NCI-H1694 (cell line): ENCODE data around the gene COL26A1.

Experiments
- DNase-seq: peaks from one replicate; lab custom pipeline; 2025; lab: John Stamatoyannopoulos, UW

Gene COL26A1

DNA sequence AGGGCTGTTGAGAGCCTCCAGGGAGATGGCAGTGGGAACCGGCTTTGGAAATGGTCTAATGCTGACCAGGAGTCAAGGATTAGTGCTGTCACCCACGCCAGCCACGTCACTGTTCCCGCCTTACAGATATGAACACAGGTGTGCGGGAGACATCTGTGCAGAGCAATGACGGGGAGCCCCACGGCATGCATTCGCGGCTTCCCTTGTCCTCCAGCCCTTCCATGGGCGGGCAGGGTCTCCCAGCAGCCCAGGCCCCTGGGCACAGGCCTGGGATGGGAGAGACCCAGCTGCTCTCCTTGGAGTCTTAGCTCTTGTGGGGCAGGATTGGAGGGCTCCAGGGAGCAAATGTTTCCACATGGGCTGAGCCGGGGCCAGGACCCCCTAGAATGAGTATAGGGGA is 172.2 kb downstream of the COL26A1 start:
- no peak for DNase-seq

DNA sequence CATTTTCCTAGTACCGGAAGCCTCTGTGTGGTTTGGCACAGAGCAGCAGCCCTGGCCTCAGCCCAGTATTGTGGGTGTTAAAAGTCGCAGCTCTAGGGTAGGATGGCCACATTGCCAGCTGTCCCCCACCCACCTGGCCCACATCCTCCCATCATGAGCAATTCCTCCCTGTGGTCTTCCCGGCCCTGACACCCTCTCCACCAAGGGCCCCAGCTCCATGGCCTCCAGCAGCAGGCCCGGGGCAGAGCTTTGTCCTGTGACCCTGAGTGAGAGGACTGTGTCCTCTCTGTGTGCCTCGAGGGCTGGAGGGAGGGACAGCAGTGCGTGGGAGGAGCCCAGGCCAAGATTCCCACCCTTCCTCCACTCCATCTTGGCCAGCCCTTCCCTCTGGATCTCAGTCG is 172.7 kb downstream of the COL26A1 start:
- no peak for DNase-seq

DNA sequence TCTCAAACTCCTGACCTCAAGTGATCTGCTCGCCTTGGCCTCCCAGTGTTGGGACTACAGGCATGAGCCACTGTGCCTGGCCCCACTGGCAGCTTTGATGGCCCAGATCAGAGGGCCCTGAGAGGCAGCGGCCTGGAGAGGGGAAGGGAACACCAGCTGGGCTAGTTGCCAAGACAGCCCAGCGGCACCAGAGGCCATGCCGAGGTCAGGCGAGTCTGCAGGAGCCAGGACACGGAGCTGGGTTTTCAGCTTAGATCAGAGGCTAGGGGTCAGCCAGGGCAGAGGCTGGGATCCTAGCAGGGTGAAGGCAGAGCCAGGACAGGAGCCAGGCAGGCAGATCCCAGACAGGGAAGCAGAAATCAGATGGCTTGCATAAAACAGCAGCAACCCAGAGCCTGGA is 173.6 kb downstream of the COL26A1 start:
- no peak for DNase-seq

DNA sequence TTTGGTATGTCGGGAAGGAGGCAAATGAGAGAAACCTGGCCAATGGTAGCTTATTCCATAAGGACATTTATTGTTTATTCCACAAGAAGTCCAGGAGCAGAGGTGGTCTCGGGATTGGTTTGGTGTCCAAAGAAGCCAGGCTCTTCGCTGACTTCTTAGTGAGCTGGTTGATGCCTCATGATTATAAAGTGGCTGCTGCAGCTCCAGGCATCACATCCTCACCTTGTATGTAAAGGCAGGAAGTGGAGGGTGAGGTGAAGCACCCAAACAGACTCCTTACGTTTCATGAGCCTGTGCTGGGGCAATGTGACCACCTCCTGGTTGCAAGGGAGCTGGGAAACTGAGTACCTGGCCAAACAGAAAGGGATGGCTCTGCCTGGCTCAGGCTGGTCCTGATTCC is 174.0 kb downstream of the COL26A1 start:
- DNase-seq = no peak

DNA sequence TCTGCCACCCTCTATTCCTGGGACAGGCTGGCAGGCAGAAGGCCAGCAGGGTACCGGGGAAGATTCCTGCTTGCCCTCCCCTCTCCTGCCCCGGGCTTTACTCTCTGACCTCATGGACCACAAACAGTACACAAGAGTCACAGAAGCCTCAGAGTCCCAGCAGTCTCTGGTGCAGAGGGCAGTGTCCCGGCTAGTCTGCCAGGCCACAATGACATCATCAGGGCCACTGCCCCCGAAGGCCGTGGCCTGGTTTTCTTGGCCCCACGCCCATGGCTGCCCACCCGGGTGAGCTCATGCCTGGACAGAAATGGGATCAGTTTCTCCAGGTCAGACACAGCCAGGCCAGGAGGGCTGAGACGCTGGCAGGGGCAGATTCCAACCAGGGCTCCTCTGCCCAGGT is 174.5 kb downstream of the COL26A1 start:
- DNase-seq = no peak

DNA sequence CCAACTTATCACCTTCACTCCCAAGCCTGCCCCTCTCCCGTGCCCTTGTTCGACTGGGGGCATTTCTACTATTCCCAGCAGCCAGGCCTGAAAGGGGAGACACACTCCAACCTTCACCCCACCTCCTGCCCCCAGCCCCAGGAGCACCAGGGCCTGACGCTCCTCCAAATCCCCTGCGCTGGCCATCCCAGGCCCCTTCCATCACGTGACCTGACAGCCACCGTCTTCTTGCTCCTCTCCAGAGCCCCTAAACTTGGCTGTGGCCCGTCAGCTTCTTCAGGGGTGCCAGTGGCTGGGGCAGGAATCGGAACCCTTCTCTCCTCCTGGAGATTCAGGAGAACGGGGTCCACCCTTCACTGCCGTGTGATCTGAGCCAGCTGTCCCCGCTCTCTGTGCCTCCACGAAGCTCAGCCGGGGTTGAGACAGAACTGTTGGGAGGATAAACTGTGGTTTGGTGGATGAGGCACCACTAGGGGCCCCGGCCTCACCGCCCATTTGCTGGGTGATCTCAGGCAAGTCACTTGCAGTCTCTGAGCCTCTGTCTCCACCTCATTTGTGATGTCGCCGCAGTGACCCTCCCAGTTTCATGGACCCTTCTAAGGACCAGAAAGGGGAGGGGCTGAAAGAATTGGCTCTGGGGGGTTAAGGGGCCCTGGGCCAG is 175.4 kb downstream of the COL26A1 start:
- DNase-seq = no peak

DNA sequence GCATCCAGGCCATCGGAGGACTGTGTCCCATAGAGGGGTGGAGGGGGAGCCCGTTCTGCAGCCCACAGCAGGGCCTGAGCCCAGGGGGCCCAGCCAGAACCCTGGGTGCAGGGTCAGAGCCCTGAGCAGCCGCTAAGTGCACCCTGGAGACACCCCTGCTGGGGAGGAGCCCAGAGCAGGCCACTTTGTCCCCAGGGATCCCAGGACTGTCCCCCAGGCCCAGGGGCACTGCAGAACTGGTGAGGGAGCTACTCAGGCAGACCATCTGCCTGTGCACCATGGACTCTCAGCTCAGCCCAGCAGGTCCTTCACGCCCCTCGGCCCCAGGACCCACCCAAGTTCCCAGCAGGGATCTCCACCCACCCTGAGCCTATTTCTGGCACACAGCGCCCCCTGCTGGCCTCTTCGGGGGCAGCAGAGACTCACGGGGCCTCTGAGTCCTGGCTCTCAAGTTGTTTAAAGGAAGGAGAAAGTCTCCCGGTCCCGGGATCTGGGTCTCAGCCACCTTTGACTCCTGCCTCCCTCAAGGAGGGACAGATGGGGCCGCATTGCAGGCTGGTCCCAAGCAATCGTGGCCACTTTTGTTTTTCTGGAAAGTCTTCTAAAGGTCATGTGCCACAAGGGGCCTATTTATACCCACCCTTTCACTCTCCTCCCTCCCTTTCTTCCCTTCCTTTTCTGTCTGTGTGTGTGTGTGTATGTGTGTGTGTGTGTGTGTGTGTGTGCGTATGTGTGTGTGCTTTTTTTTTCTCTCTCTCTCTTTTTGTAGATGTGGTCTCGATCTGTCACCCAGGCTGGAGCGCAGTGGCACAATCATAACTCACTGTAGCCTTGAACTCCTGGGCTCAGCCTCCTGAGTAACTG is 176.2 kb downstream of the COL26A1 start:
- DNase-seq = peak; percentile 12

DNA sequence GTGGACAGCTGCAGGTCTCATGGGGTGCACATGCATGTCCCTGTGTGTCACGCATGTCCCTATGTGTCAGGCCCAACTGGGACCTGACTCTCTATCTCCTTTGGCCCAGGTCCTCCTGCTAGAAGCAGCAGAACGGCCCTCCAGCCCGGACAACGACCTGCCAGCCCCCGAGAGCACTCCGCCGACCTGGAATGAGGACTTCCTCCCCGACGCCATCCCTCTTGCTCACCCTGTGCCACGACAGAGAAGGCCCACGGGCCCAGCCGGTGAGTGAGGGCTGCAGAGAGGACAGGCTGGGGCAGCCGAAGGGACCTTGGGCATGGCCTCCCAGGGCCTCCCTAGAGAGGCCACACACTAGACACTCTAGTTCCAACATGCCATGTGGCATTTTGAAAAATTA is 177.1 kb downstream of the COL26A1 start:
- DNase-seq = no peak

DNA sequence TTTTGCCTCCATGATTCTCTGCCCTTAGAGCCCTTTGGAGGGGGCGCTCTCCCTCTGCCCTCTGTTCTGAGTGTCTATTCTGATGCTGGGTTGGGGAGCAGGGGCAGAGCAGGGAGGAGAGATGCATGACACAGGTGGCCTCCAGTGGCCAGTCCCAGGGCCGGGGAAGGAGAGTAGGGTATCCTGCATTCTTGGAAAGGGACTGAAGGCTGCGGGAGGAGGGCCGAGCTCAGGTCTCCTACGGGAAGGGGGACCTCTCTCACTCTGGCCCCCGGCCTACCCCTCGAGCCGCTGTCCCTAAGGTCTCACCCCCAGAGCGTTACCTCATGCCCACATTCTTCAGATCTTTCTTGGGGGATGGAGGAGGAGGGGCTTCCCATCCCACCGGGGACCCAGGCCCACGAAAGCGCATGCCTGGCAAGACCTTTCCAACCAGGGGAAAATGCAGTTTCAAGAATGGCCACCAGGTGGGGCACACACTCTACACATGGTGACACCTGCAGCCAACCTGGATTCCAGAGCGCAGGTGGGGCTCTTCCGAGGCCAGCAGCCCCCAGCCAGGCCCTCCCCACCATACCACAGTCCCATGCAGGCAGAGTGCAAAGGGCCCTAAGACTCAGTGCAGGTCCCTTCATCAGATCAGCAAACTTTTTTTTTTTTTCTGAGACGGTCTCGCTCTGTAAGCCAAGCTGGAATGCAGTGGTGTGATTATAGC is 180.0 kb downstream of the COL26A1 start:
- peak; percentile 65 for DNase-seq

DNA sequence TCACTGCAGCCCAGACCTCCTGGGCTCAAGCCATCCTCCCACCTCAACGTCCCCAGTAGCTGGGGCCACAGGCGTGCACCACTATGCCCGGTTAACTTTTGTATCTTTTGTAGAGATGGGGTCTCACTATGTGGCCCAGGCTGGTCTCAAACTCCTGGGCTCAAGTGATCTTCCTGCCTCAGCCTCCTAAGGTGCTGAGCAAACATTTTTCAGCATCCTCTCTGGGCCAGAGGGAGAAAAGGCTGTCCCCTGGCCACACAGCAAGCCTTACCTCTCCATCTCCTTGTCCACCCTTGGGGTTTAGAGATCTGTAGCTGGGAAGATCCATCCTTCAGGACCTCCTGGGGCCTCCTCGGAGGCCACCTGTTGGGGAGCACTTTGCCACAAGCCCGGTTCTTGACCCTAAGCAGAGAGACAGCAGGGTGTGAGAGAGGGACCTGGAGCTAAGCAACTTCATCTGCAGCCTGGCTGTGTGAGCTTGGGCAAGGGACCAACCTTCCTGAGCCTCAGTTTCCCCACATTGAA is 180.6 kb downstream of the COL26A1 start:
- DNase-seq = no peak

DNA sequence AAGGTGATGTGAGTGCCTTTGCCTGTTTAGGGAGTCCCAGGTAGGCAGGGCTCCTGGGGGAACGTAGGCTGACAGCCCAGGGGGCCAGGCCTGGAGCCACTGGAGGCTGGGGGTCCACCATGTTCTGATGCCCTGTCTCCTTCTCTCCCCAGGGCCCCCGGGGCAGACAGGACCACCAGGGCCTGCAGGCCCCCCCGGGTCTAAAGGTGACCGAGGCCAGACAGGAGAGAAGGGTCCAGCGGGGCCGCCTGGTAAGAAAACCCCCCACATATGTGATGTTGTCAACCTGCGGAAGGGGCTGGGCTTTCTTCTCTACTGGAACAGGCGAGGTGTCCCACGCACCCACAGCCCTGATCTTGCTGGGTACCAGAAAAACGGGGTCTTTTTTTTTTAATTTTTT is 181.2 kb downstream of the COL26A1 start:
- no peak for DNase-seq

DNA sequence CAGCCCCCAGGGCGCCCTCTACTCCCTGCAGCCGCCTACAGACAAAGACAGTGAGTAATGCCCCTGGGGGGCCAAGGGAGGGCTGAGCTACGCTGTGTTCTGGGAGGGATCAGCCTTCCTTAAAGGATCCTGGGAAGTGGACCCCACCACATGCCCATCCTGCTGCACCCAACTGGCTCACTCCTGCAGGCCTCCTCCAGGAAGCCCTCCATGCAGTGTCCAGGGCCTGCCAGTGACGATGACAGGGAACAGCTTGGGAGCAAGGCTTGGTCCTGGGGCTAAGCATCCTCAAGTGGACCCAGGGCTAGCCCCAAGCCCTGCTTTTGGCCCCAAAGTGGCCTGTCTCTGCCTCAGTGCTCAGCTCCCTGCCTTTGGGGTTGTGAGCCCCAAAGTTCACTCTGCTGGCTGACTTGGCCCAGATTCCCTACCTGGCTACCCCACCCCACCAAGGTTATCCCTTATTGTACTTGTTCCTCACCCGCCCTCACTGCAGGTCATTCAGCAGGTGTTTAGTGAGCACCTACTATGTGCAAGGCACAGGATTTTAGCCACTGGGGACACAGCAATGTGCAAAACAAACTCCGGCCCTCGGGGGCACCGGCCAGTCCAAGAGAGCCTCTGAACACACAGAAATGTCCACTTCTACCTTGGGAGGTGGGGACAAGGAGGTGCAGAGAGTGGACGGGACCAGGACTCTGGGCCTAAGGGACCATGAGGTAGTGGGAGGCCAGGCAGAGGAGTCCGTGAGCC is 182.9 kb downstream of the COL26A1 start:
- no peak for DNase-seq

DNA sequence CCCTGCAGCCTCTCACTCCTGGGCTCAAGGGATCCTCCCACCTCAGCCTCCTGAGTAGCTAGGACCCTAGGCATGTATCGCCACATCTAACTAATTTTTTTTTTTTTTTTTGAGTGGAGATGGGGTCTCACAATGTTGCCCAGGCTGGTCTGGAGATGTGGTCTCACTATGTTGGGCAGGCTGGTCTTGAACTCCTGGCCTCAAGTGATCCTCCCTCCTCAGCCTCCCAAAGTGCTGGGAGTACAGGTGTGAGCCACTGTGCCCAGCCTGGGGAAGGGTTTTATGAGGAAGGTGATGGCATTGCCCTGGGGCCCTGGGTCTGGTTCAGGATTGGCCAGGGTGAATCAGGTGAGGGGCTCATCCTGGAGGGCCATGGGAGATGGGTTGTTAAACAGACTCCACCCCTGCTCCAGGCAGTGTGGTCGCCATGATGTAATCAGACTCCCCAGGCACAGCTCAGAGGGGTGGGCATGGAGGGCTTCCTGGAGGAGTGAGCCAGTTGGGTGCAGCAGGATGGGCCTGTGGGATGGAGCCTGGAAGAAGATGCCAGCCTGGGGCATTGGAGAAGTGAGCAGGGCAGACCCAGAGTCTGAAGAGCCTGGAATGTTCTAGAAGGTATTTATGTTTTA is 183.7 kb downstream of the COL26A1 start:
- DNase-seq = no peak

DNA sequence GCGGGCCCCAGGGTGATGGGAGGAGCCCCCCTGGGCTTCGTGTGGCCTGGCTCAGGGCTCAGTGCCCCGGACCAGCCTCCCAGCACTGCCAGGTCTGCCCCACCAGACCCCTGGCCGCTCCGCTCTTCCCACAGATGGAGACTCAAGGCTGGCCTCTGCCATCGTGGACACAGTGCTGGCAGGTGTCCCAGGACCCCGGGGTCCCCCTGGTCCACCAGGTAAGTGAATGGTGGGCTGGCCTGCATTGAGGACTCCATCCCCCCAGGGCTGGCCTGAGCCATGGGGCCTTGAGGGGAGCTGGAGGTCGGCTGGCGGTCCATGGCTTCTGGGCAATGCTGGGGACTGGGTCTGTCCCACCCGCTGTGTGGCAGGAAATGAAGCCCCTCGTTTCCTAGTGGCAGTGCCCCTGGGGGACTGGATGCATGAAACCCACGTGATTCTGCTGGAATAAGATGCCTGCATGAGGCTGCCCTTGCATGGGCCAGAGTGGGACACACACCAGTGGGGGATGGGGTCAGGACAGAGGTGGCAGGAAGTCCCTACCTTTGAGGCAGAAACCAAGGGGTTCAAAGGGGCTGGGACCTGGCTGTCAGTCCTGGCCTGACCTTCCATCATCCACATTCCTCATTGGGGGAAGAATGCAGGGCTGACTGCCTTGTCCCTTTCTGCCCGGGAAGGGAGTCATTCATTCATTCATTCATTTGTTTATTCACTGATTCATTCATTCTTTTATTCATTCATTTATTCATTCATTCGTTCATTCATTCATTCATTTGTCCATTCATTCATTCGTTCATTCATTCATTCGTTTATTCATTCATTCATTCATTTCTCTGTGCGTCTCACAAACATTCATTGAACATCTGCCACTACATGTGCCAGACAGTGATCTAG is 184.6 kb downstream of the COL26A1 start:
- no peak for DNase-seq

DNA sequence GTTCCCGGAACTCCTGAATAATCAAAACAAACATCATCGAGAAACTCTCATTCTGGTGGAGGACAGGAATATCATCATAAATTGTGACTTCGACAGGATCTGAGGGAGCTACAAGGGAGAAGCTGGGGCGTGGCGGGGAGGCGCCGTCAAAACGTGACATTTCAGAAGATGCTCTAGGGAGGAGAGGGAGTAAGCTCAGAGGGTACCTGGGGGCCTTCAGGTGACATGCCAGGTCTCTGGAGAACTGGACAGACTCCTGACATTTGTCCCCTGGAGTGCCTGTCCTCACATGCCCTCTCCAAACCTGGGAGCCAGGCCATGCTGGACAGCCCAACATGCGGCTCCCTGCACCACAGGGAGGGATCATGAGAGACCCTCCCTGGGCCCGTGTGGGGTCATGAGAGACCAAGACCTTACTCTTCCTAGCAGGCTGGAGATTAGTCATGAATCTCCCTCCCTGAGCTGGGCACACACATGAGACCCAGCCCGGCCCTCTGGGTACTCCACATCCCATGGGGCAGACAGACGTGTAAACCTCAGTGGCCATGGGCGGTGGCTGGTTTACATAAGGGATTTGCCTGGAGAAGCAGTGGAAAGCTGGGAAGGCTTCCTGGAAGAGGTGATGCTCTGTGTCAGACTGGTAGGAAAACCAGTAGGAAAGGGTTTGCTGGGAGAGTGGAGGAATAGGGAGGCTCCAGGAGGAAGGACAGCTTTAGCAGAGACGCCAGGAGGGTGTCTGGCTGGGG is 185.4 kb downstream of the COL26A1 start:
- no peak for DNase-seq

DNA sequence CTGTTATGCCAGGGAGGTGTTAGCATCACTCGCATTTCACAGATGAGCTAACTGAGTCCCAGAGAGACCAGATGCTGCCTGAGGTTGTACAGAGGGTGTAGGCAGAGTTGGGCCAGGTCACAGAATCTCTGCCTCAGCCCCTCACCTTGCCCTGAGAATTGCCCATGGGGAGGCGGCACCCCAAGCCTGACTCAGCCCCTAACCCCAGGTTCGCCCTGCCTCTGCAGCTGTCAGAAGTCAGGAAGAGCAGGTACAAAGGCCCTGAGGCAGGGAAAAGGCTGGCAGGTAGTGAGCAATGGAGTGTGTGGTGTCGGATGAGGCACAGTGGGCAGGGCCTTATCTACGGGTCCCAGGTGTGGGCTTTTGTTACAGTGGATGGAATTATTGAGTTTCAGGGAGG is 187.1 kb downstream of the COL26A1 start:
- no peak for DNase-seq

DNA sequence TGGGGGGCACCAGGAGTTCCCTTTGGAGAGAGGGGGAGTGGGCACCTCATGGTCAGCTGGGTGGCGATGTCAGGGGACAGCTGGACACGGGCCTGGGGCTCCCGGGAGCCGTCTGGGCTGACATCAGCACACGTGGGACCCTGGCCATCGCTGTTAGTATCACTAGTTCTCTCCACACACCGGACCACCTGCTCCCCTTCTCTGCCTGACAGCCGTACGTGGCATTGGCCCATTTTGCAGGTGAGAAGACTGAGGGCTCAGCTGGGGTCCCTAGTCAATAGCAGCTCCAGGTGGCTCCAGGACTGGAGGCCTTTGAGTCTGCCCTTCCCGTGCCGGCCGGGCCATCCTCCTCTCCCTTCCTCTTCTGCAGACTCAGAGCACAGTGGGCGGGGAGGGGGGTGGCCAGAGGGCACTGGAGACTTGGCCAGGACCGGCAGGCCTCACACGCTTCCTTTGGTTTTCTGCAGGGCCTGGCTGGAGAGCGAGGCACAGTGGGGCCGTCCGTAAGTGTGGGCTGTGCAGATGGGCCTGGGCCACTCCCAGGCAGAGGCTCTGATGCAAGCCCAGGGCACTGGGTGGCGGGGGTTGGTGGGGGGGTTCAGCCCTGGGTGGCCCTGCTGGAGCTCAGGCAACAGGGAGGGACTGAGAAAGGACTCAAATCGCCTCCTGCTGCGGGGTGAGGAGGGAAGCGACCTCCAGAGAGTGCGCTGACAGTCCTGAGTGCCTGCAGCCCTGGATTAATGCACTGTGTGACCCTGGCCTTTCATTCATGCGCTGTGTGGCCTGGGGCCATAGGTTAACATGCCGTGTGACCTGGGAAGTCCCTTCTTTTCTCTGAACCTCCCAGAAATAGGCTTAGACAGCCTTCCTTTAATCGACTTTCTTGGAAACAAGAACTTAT is 188.2 kb downstream of the COL26A1 start:
- no peak for DNase-seq

DNA sequence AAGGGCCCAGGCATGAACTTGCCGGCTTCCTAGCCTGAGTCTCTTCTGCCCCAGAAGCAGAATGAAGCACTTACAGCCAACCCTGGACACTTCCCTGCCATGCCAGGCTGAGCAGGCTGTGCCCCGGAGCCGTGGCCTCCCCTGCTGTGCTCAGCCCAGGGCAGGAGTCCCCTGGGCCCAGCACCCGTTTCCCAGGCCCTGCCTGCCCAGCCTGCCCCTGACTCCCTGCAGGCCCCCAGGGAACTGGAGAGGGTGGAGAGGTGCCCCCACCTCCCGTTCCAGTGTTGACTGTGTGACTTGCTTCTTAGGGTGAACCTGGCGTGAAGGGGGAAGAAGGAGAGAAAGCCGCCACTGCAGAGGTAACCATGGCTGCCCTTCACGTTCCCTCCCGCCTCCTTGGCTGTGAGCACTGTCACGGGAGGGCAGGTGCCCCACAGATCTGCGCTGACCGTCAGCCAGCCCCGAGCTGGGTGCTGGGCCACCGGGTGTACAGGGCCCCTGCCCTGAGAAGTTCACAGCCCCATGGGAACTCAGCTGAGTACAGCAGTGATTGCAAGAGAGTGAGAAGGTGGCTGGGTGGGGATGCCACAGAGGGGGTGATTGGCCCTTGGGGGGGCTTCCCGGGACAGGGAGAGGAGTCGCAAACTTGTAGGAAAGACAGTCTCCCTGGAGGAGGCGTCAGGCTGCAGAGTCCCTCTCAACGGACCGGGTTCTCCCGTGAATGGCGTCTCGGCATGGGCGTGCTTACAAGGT is 190.5 kb downstream of the COL26A1 start:
- DNase-seq = no peak
